Measurements from ENCODE around the gene FBXL15. TPM values are rescaled to one million over a fixed set of nuclear protein-coding genes. Genes with fewer than 3 reads are reported as not detected.

Gene FBXL15
- total and polyA plus RNA-seq, 9 of the 15 experiments (the other 6 are each of a cell fraction or from before 2014, with no cell fraction given): 0.08 to 25.9 (median 3.5) TPM

DNA sequence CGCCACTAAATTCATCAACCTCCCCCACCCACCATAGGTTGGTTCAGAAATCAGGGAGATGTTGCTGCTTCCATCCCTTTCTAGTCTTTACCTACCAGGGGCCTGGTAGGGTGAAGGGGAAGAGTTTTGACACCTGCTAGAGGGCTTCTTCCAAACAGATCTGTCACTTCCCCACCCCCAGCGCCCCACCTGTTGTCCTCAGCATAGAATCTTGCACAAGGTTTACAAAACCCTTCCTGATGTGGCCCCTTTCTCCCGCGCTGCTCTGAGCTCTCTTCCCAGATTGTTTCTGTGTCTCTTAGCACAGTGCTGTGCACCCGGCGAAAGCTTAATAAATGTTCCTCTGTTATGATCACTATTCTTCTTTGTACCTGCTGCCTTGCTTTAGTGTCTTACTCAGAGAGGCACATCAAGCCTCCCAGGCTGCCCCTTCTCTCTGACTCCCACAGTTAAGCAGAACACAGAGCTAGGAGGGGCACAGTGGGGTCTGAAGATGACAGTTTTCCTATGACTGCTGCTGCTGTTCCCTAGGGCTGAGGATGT, 41.9 kb downstream of the FBXL15 start:
- no TSS peak for BruUV-seq (replicated peaks)
- Histone ChIP-seq H3K27me3 (ENCODE audit: control insufficient read depth in 2 of 2, insufficient read depth in 2 of 2, low read length in 2 of 2) (no peaks in the 10 kb centered on the region), H3K9ac (ENCODE audit: insufficient read depth in 1 of 2, low read depth in 2 of 2, low read length in 2 of 2) (peak overlapping the region in 1 of 2 experiments; percentile 71; a peak in 1 of 4 replicates), H3K79me2 (ENCODE audit: control insufficient read depth, insufficient read depth, low read length) (no peaks in the 10 kb centered on the region), H3K4me2 (ENCODE audit: insufficient read depth, low read length) (no peak overlapping the region), H3K9me1 (ENCODE audit: control insufficient read depth, insufficient read depth, low read length) (no peaks in the 10 kb centered on the region), H3K36me3 (ENCODE audit: control insufficient read depth, insufficient read depth, low read length) (no peaks in the 10 kb centered on the region), H3K4me1 (replicated peaks in 1 of 2; ENCODE audit: control insufficient read depth in 2 of 2, insufficient read depth in 2 of 2, low read length in 2 of 2) (peaks cover 22 to 26% of the 10 kb centered on the region in 2 experiments), H3K4me3 (no peak overlapping the region), H3K9me3 (replicated peaks; ENCODE audit: control insufficient read depth, insufficient read depth, low read depth, low read length) (no peaks in the 10 kb centered on the region), H2AFZ (ENCODE audit: low read depth, low read length) (no peak overlapping the region), H4K20me1 (replicated peaks; ENCODE audit: control insufficient read depth, insufficient read depth, low read length) (no peaks in the 10 kb centered on the region), H3K27ac (ENCODE audit: extremely low read depth, low read depth, low read length) (no peak overlapping the region)
- 0 out of 2 replicates have a peak, but pooled peaks have one; percentile 38 for TF ChIP-seq NR1H2 (CRISPR knock-in tag; IDR thresholded peaks at IDR 0.05)
- TF ChIP-seq SAFB (IDR thresholded peaks at IDR 0.05; ENCODE audit: borderline replicate concordance, low read depth, low read length): no peak
- TF ChIP-seq RFX1 (IDR thresholded peaks at IDR 0.05): no peak
- TF ChIP-seq TEAD4 (IDR thresholded peaks at IDR 0.05; ENCODE audit: low read length): no peak
- no peak for TF ChIP-seq TEAD4 (CRISPR knock-in tag; IDR thresholded peaks at IDR 0.05; ENCODE audit: borderline replicate concordance)
- TF ChIP-seq HDAC3 (IDR thresholded peaks at IDR 0.05; ENCODE audit: borderline replicate concordance, partially characterized antibody): no peak
- TF ChIP-seq DACH1 (IDR thresholded peaks at IDR 0.05; ENCODE audit: partially characterized antibody): no peak
- in situ Hi-C loops (cut with MboI) (no loop called here), intact Hi-C loops (cut with micrococcal nuclease) (loop anchor here (5.0 kb wide), 1 partner anchor 40 kb away; the partner anchor contains the start of gene FBXL15)
- WGBS (ENCODE audit: insufficient coverage, low coverage, missing lambda C conversion rate): 53% methylated on average over 6 of the region's 6 CpGs
- no peak for ATAC-seq
- DNase-seq (ENCODE audit: extremely low read depth in 1 of 4, low spot score in 3 of 4): no peak
- FAIRE-seq: no peak
- CTCF ChIA-PET (ENCODE audit: low intra/inter-chr PET ratio): no interaction called here
- POLR2A ChIA-PET: interaction anchor here (0.6 to 4.2 kb wide), 5 partner anchors 11 to 41 kb away, joined by 4 to 24 read pairs (median 7); partner anchors contain the start of genes C10orf95 and CUEDC2
